OCI-LY7 (cell line): Measurements from ENCODE around the gene MED15. TPM values are rescaled to one million over a fixed set of nuclear protein-coding genes. Genes with fewer than 3 reads are reported as not detected.

Source experiments
- BruUV-seq: library from RNA; stranded (reverse); fragments of 400-500 nt; replicated peaks from 2 replicates; lab custom pipeline; 2021; lab: Mats Ljungman, UMichigan
- CTCF ChIA-PET: fragments of 300-600 bp; sonication (Branson Sonifier 250); formaldehyde crosslinking; loops from one replicate; lab custom pipeline; 2022; ENCODE audit warnings: antibody characterized with exemption; ENCODE audit not compliant: unreplicated experiment; lab: Charles Lee
- POLR2A ChIA-PET: fragments of 300-600 bp; sonication (Branson Sonifier 250); formaldehyde crosslinking; loops from one replicate; lab custom pipeline; 2022; ENCODE audit warnings: antibody characterized with exemption; lab: Charles Lee
- DNase-seq: peaks from one replicate; pipeline ENCODE4 v3.0.0-alpha.2; 2015; ENCODE audit warnings: low spot score
- H2AFZ ChIP-seq: fragments of 200-600 bp; sonication (generic), shearing (Covaris generic); 2 replicates; pipeline ENCODE4 v1.6.1; 2014; ENCODE audit warnings: mild to moderate bottlenecking, antibody characterized with exemption, low read length, moderate library complexity
- H3K27ac ChIP-seq: fragments of 200-600 bp; sonication (generic); 2 replicates; pipeline ENCODE4 v1.5.1; 2014; ENCODE audit warnings: mixed run types, low read depth, mild to moderate bottlenecking, moderate library complexity, low read length, inconsistent platforms; ENCODE audit not compliant: poor library complexity, severe bottlenecking
- H3K36me3 ChIP-seq: fragments of 200-600 bp; sonication (generic); 2 replicates; pipeline ENCODE4 v1.6.1; 2014; ENCODE audit warnings: mild to moderate bottlenecking, antibody characterized with exemption, low read length, moderate library complexity, mixed read lengths; ENCODE audit not compliant: insufficient read depth
- H3K4me1 ChIP-seq: fragments of 200-600 bp; sonication (generic); 2 replicates; pipeline ENCODE4 v1.5.1; 2014; ENCODE audit warnings: mild to moderate bottlenecking, low read length; ENCODE audit not compliant: insufficient read depth, poor library complexity, severe bottlenecking
- H3K4me2 ChIP-seq: fragments of 200-600 bp; sonication (generic); 2 replicates; pipeline ENCODE4 v1.6.1; 2014; ENCODE audit warnings: mild to moderate bottlenecking, low read length
- H3K4me3 ChIP-seq: fragments of 200-600 bp; sonication (generic); 2 replicates; pipeline ENCODE4 v1.5.1; 2014; ENCODE audit warnings: mild to moderate bottlenecking, low read depth, low read length; ENCODE audit not compliant: poor library complexity, severe bottlenecking
- H3K79me2 ChIP-seq: fragments of 200-600 bp; sonication (generic); 2 replicates; pipeline ENCODE4 v1.6.1; 2016; ENCODE audit warnings: low read depth, mild to moderate bottlenecking, low read length, moderate library complexity, mixed read lengths; ENCODE audit not compliant: insufficient read depth
- H3K9me2 ChIP-seq: fragments of 200-600 bp; sonication (generic); 2 replicates; pipeline ENCODE4 v1.6.1; 2016; ENCODE audit warnings: mild to moderate bottlenecking, low read length, mixed read lengths; ENCODE audit not compliant: insufficient read depth
- H3K9me3 ChIP-seq: fragments of 200-600 bp; sonication (generic); 2 replicates; pipeline ENCODE4 v1.6.1; 2014; ENCODE audit warnings: mild to moderate bottlenecking, mixed run types, low read length, mixed read lengths
- H4K20me1 ChIP-seq: fragments of 200-600 bp; sonication (generic); 2 replicates; pipeline ENCODE4 v1.6.1; 2014; ENCODE audit warnings: mild to moderate bottlenecking, antibody characterized with exemption, low read length, moderate library complexity, mixed read lengths; ENCODE audit not compliant: insufficient read depth
- CTCF ChIP-seq: fragments of 200-600 bp; sonication (generic); conservative IDR thresholded peaks from 2 replicates; pipeline ENCODE4 v1.5.1; 2014; ENCODE audit warnings: mild to moderate bottlenecking, antibody characterized with exemption, low read length, moderate library complexity, mixed read lengths
- EZH2phosphoT487 ChIP-seq: fragments of 200-600 bp; sonication (generic); IDR thresholded peaks from 2 replicates; pipeline ENCODE4 v1.6.1; 2018; ENCODE audit warnings: low read depth, borderline replicate concordance, mild to moderate bottlenecking, mixed run types, antibody characterized with exemption, low read length, moderate library complexity, mixed read lengths
- intact Hi-C: fragments of 100-400 bp; cut with micrococcal nuclease; formaldehyde crosslinking; loops from one replicate; pipeline ENCODE4 v1.10.0; 2022; ENCODE audit not compliant: unreplicated experiment
- total RNA-seq, 2 experiments: library from RNA; depleted of rRNA in 1 of 2; stranded (reverse); fragments of >200 nt in 1 of 2; shearing (Covaris generic) in 1 of 2; gene quantifications; 2 replicates each; pipeline ENCODE4 v1.2.3, GENCODE V29; 2014 to 2022

Gene MED15
- total RNA-seq, 2 experiments from 2014 or later, result 28.7 to 79.2 TPM

- no peaks in the 10 kb centered on the region for H4K20me1 ChIP-seq
- intact Hi-C loops, result no loop called here
- no peaks in the 10 kb centered on the region for H3K4me1 ChIP-seq
- no peaks in the 10 kb centered on the region for H3K9me2 ChIP-seq
- no peak overlapping the region for H2AFZ ChIP-seq
- H3K36me3 ChIP-seq, result no peaks in the 10 kb centered on the region
- CTCF ChIA-PET, result no interaction called here
- POLR2A ChIA-PET, result no interaction called here
- no peak overlapping the region for H3K4me2 ChIP-seq
- H3K4me3 ChIP-seq, result no peak overlapping the region
- H3K27ac ChIP-seq, result no peak overlapping the region
- no peaks in the 10 kb centered on the region for H3K9me3 ChIP-seq
- no peak for DNase-seq
- no TSS peak for BruUV-seq
- no peaks in the 10 kb centered on the region for H3K79me2 ChIP-seq
- no peak for TF ChIP-seq CTCF
- TF ChIP-seq EZH2phosphoT487, result no peak
Observed at GRCh38 chr22:20626811-20627210, 119.4 kb downstream of the MED15 start.

- no TSS peak for BruUV-seq
- H3K4me2 ChIP-seq, result no peak overlapping the region
- CTCF ChIA-PET, result no interaction called here
Observed at GRCh38 chr22:20627432-20627831, 120.0 kb downstream of the MED15 start.

More at GRCh38 chr22:20627432-20627831, 120.0 kb downstream of the MED15 start:
- Histone ChIP-seq H3K4me1 (no peaks in the 10 kb centered on the region), H4K20me1 (no peaks in the 10 kb centered on the region), H2AFZ (no peak overlapping the region), H3K79me2 (no peaks in the 10 kb centered on the region), H3K4me3 (no peak overlapping the region), H3K9me2 (no peaks in the 10 kb centered on the region), H3K36me3 (no peaks in the 10 kb centered on the region), H3K9me3 (no peaks in the 10 kb centered on the region), H3K27ac (no peak overlapping the region)
- POLR2A ChIA-PET, result no interaction called here
- intact Hi-C loops, result no loop called here
- DNase-seq, result no peak
- no peak for TF ChIP-seq EZH2phosphoT487
- TF ChIP-seq CTCF, result no peak
